ENCODE results near the gene MRPL18.

The MRPL18 gene

GRCh38 chr6:159808647-159809046, 18.4 kb downstream of the MRPL18 start:
- TF ChIP-seq ZC3H10 (CRISPR knock-in tag; IDR thresholded peaks at IDR 0.05) (no peak), ZNF565 (CRISPR knock-in tag; conservative IDR thresholded peaks at IDR 0.05; ENCODE audit: low read depth) (no peak), OSR1 (CRISPR knock-in tag; IDR thresholded peaks at IDR 0.05) (no peak), CREB5 (CRISPR knock-in tag; IDR thresholded peaks at IDR 0.05; ENCODE audit: low read depth) (no peak), CSDC2 (CRISPR knock-in tag; IDR thresholded peaks at IDR 0.05) (no peak), ZFP30 (CRISPR knock-in tag; IDR thresholded peaks at IDR 0.05) (no peak), ZNF70 (CRISPR knock-in tag; IDR thresholded peaks at IDR 0.05) (no peak), TSHZ2 (CRISPR knock-in tag; IDR thresholded peaks at IDR 0.05) (no peak), POU6F1 (CRISPR knock-in tag; IDR thresholded peaks at IDR 0.05; ENCODE audit: borderline replicate concordance, low read depth) (no peak), GLIS3 (CRISPR knock-in tag; IDR thresholded peaks at IDR 0.05) (no peak), RARB (CRISPR knock-in tag; IDR thresholded peaks at IDR 0.05) (no peak), ISL1 (CRISPR knock-in tag; IDR thresholded peaks at IDR 0.05) (no peak), ZFP3 (CRISPR knock-in tag; IDR thresholded peaks at IDR 0.05) (no peak), TOX (CRISPR knock-in tag; IDR thresholded peaks at IDR 0.05; ENCODE audit: borderline replicate concordance) (no peak), CSRNP3 (CRISPR knock-in tag; IDR thresholded peaks at IDR 0.05) (no peak)
- ATAC-seq = no peak

DNA sequence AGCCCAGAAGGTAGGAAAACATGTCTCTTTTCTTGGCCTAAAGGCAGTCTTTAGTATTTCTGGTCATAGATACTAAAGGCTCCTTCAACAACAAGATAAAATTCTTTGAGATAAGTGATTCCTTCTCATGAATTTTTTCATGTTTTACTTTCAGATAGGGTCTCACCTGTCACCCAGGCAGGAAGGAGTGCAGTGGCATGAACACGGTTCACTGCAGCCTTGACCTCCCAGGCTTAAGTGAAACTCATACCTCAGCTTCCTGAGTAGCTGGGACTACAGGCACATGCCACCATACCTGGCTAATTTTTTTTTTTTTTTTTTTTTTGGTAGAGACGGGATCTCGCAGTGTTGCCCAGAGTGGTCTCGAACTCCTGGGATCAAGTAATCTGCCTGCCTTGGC, 18.9 kb downstream of the MRPL18 start:
- ATAC-seq = no peak
- TF ChIP-seq ISL1 (CRISPR knock-in tag; IDR thresholded peaks at IDR 0.05) (no peak), ZC3H10 (CRISPR knock-in tag; IDR thresholded peaks at IDR 0.05) (no peak), ZFP30 (CRISPR knock-in tag; IDR thresholded peaks at IDR 0.05) (no peak)

DNA sequence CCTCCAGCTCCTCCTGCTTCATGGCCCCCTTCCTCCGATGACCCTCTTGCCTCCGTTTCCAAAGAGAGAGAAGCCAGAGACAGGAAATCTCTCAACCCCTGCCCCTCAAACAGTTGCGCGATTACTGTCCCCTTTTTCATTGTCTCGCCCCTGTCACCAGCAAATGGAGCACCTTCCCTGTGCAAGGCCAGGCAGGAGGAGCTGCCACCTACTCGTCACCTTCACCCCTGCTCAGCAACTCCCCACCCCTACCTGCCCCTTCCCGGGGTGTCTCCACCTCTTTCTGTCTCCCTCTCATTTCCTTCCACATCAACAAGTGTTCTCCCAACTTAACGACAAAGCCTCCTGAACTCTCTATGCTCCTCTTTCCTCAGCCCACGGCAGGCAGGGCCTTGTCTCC, 23.5 kb downstream of the MRPL18 start:
- no peak for ATAC-seq
- TF ChIP-seq, protein P1, sequence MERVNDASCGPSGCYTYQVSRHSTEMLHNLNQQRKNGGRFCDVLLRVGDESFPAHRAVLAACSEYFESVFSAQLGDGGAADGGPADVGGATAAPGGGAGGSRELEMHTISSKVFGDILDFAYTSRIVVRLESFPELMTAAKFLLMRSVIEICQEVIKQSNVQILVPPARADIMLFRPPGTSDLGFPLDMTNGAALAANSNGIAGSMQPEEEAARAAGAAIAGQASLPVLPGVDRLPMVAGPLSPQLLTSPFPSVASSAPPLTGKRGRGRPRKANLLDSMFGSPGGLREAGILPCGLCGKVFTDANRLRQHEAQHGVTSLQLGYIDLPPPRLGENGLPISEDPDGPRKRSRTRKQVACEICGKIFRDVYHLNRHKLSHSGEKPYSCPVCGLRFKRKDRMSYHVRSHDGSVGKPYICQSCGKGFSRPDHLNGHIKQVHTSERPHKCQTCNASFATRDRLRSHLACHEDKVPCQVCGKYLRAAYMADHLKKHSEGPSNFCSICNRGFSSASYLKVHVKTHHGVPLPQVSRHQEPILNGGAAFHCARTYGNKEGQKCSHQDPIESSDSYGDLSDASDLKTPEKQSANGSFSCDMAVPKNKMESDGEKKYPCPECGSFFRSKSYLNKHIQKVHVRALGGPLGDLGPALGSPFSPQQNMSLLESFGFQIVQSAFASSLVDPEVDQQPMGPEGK (CRISPR knock-in tag; IDR thresholded peaks at IDR 0.05; ENCODE audit: borderline replicate concordance) = no peak
- TF ChIP-seq CSRNP3 (CRISPR knock-in tag; IDR thresholded peaks at IDR 0.05) = no peak
- TF ChIP-seq ZC3H10 (CRISPR knock-in tag; IDR thresholded peaks at IDR 0.05) = no peak
- no peak for TF ChIP-seq ZNF70 (CRISPR knock-in tag; IDR thresholded peaks at IDR 0.05)
- TF ChIP-seq CREB5 (CRISPR knock-in tag; IDR thresholded peaks at IDR 0.05; ENCODE audit: low read depth) = no peak
- no peak for TF ChIP-seq PPARA (CRISPR knock-in tag; IDR thresholded peaks at IDR 0.05; ENCODE audit: borderline replicate concordance)
- TF ChIP-seq OSR1 (CRISPR knock-in tag; IDR thresholded peaks at IDR 0.05) = no peak
- TF ChIP-seq TSHZ2 (CRISPR knock-in tag; IDR thresholded peaks at IDR 0.05) = no peak
- TF ChIP-seq SNAI2 (CRISPR knock-in tag; IDR thresholded peaks at IDR 0.05) = no peak
- no peak for TF ChIP-seq ZFP30 (CRISPR knock-in tag; IDR thresholded peaks at IDR 0.05)
- TF ChIP-seq TCF4 (CRISPR knock-in tag; IDR thresholded peaks at IDR 0.05; ENCODE audit: borderline replicate concordance) = no peak
- TF ChIP-seq ARNTL (CRISPR knock-in tag; IDR thresholded peaks at IDR 0.05; ENCODE audit: borderline replicate concordance, low read depth) = no peak
- no peak for TF ChIP-seq BACH2 (CRISPR knock-in tag; IDR thresholded peaks at IDR 0.05; ENCODE audit: borderline replicate concordance)
- TF ChIP-seq CSDC2 (CRISPR knock-in tag; IDR thresholded peaks at IDR 0.05) = no peak
- TF ChIP-seq ZNF8 (CRISPR knock-in tag; IDR thresholded peaks at IDR 0.05) = no peak

Measured in SK-N-SH treated with all-trans-retinoic acid at 6 μM for 48 hours (cell line).